HepG2 (cell line): ENCODE data around the gene DAD1. TPM values are rescaled to one million over a fixed set of nuclear protein-coding genes. Genes with fewer than 3 reads are reported as not detected.

Source experiments
- FOSL2 ChIP-seq: sonication (generic); formaldehyde crosslinking; IDR thresholded peaks from 2 replicates; pipeline ENCODE4 v1.4.0; 2020; ENCODE audit warnings: missing genetic modification reagents
- GATAD1 ChIP-seq: IDR thresholded peaks from 2 replicates; pipeline ENCODE4 v1.6.1; 2016; ENCODE audit warnings: missing genetic modification reagents, missing compliant biosample characterization
- JUN ChIP-seq: sonication (generic); formaldehyde crosslinking; IDR thresholded peaks from 2 replicates; pipeline ENCODE4 v1.4.0; 2020; ENCODE audit warnings: mild to moderate bottlenecking, missing genetic modification reagents
- LBX2 ChIP-seq: sonication (generic); formaldehyde crosslinking; IDR thresholded peaks from 2 replicates; pipeline ENCODE4 v1.5.0; 2020; ENCODE audit warnings: missing genetic modification reagents, mild to moderate bottlenecking, borderline replicate concordance
- MAFG ChIP-seq: sonication (generic); formaldehyde crosslinking; IDR thresholded peaks from 2 replicates; pipeline ENCODE4 v1.5.1; 2020; ENCODE audit warnings: mild to moderate bottlenecking, missing genetic modification reagents
- NCOA2 ChIP-seq: sonication (generic); formaldehyde crosslinking; IDR thresholded peaks from 2 replicates; pipeline ENCODE4 v1.8.0; 2022; ENCODE audit warnings: inconsistent platforms
- SKI ChIP-seq: fragments of 450-650 bp; IDR thresholded peaks from one replicate; pipeline ENCODE4 v1.6.1; 2018; ENCODE audit warnings: mild to moderate bottlenecking; ENCODE audit not compliant: partially characterized antibody
- ZNF12 ChIP-seq: sonication (generic); formaldehyde crosslinking; IDR thresholded peaks from 2 replicates; pipeline ENCODE4 v1.5.0; 2020; ENCODE audit warnings: missing genetic modification reagents
- ZNF557 ChIP-seq: sonication (generic); formaldehyde crosslinking; IDR thresholded peaks from 2 replicates; pipeline ENCODE4 v1.4.0; 2020; ENCODE audit warnings: missing genetic modification reagents
- ZNF777 ChIP-seq: sonication (generic); formaldehyde crosslinking; IDR thresholded peaks from 2 replicates; pipeline ENCODE4 v1.4.0; 2020; ENCODE audit warnings: missing genetic modification reagents
- polyA plus RNA-seq, 8 experiments: library from polyadenylated mRNA; depleted of rRNA in 3 of 8; stranded (reverse) in 7 of 8; unstranded in 1 of 8; fragments of >200 nt; fragmentation: Illumina TruSeq in 4 of 8; extraction: Trizol in 4 of 8; gene quantifications; 2 replicates each; pipeline versions ENCODE4 v1.2.1 to v1.2.3, GENCODE V29; 2011 to 2016; ENCODE audit warnings: low read depth in 4 of 8, missing spikeins in 1 of 8, mixed read lengths in 1 of 8; ENCODE audit not compliant: insufficient read depth in 1 of 8
- total RNA-seq, 5 experiments: library from RNA; depleted of rRNA; stranded (reverse); fragments of >200 nt; fragmentation: Illumina TruSeq; extraction: Trizol; gene quantifications; 2 replicates each; pipeline ENCODE4 v1.2.3, GENCODE V29; 2016; ENCODE audit warnings: low read depth in 1 of 5
- TF ChIP-seq, protein P1 (sequence below): sonication (generic); formaldehyde crosslinking; IDR thresholded peaks from 2 replicates; pipeline ENCODE4 v1.4.0; 2020; ENCODE audit warnings: missing genetic modification reagents, mild to moderate bottlenecking, borderline replicate concordance
- TF ChIP-seq, protein P2 (sequence below): sonication (generic); formaldehyde crosslinking; IDR thresholded peaks from 2 replicates; pipeline ENCODE4 v1.5.1; 2020; ENCODE audit warnings: missing genetic modification reagents, mild to moderate bottlenecking, borderline replicate concordance
- TF ChIP-seq, protein P3 (sequence below): sonication (generic); formaldehyde crosslinking; IDR thresholded peaks from 2 replicates; pipeline ENCODE4 v1.4.0; 2020; ENCODE audit warnings: mild to moderate bottlenecking, missing genetic modification reagents

Gene DAD1
- total and polyA plus RNA-seq, 2 of the 13 experiments (the other 11 are each of a cell fraction or from before 2014, with no cell fraction given): 558 to 626 TPM

GRCh38 chr14:22598896-22599244 lies 9.8 kb upstream of the DAD1 start (continued):
- TF ChIP-seq, protein P1, sequence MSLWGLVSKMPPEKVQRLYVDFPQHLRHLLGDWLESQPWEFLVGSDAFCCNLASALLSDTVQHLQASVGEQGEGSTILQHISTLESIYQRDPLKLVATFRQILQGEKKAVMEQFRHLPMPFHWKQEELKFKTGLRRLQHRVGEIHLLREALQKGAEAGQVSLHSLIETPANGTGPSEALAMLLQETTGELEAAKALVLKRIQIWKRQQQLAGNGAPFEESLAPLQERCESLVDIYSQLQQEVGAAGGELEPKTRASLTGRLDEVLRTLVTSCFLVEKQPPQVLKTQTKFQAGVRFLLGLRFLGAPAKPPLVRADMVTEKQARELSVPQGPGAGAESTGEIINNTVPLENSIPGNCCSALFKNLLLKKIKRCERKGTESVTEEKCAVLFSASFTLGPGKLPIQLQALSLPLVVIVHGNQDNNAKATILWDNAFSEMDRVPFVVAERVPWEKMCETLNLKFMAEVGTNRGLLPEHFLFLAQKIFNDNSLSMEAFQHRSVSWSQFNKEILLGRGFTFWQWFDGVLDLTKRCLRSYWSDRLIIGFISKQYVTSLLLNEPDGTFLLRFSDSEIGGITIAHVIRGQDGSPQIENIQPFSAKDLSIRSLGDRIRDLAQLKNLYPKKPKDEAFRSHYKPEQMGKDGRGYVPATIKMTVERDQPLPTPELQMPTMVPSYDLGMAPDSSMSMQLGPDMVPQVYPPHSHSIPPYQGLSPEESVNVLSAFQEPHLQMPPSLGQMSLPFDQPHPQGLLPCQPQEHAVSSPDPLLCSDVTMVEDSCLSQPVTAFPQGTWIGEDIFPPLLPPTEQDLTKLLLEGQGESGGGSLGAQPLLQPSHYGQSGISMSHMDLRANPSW: peak; percentile 20; the same call in 1 of the 2 replicates
- TF ChIP-seq MAFG (peak; percentile 78; the same call in 1 of the 2 replicates), LBX2 (no peak), SKI (peak; percentile 16), FOSL2 (CRISPR knock-in tag) (peak; percentile 90), ZNF557 (CRISPR knock-in tag) (no peak), NCOA2 (no peak), ZNF12 (peak; percentile 66; the same call in 1 of the 2 replicates), ZNF777 (CRISPR knock-in tag) (no peak), GATAD1 (CRISPR knock-in tag) (no peak), JUN (CRISPR knock-in tag) (peak; percentile 26; the same call in 1 of the 2 replicates)
- TF ChIP-seq, protein P2, sequence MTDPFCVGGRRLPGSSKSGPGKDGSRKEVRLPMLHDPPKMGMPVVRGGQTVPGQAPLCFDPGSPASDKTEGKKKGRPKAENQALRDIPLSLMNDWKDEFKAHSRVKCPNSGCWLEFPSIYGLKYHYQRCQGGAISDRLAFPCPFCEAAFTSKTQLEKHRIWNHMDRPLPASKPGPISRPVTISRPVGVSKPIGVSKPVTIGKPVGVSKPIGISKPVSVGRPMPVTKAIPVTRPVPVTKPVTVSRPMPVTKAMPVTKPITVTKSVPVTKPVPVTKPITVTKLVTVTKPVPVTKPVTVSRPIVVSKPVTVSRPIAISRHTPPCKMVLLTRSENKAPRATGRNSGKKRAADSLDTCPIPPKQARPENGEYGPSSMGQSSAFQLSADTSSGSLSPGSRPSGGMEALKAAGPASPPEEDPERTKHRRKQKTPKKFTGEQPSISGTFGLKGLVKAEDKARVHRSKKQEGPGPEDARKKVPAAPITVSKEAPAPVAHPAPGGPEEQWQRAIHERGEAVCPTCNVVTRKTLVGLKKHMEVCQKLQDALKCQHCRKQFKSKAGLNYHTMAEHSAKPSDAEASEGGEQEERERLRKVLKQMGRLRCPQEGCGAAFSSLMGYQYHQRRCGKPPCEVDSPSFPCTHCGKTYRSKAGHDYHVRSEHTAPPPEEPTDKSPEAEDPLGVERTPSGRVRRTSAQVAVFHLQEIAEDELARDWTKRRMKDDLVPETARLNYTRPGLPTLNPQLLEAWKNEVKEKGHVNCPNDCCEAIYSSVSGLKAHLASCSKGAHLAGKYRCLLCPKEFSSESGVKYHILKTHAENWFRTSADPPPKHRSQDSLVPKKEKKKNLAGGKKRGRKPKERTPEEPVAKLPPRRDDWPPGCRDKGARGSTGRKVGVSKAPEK (CRISPR knock-in tag): 0 out of 2 replicates have a peak, but pooled peaks have one; percentile 37
- TF ChIP-seq, protein P3, sequence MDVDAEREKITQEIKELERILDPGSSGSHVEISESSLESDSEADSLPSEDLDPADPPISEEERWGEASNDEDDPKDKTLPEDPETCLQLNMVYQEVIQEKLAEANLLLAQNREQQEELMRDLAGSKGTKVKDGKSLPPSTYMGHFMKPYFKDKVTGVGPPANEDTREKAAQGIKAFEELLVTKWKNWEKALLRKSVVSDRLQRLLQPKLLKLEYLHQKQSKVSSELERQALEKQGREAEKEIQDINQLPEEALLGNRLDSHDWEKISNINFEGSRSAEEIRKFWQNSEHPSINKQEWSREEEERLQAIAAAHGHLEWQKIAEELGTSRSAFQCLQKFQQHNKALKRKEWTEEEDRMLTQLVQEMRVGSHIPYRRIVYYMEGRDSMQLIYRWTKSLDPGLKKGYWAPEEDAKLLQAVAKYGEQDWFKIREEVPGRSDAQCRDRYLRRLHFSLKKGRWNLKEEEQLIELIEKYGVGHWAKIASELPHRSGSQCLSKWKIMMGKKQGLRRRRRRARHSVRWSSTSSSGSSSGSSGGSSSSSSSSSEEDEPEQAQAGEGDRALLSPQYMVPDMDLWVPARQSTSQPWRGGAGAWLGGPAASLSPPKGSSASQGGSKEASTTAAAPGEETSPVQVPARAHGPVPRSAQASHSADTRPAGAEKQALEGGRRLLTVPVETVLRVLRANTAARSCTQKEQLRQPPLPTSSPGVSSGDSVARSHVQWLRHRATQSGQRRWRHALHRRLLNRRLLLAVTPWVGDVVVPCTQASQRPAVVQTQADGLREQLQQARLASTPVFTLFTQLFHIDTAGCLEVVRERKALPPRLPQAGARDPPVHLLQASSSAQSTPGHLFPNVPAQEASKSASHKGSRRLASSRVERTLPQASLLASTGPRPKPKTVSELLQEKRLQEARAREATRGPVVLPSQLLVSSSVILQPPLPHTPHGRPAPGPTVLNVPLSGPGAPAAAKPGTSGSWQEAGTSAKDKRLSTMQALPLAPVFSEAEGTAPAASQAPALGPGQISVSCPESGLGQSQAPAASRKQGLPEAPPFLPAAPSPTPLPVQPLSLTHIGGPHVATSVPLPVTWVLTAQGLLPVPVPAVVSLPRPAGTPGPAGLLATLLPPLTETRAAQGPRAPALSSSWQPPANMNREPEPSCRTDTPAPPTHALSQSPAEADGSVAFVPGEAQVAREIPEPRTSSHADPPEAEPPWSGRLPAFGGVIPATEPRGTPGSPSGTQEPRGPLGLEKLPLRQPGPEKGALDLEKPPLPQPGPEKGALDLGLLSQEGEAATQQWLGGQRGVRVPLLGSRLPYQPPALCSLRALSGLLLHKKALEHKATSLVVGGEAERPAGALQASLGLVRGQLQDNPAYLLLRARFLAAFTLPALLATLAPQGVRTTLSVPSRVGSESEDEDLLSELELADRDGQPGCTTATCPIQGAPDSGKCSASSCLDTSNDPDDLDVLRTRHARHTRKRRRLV: 0 out of 2 replicates have a peak, but pooled peaks have one; percentile 1
